HG03064 (cell line): ENCODE measurements around the gene POLE.

Experiments
- ATAC-seq: cut with Tn5 transposase; IDR thresholded peaks from one replicate; pipeline ENCODE4 v1.9.1; 2021; ENCODE audit warnings: low read depth; ENCODE audit not compliant: unreplicated experiment

POLE gene

DNA sequence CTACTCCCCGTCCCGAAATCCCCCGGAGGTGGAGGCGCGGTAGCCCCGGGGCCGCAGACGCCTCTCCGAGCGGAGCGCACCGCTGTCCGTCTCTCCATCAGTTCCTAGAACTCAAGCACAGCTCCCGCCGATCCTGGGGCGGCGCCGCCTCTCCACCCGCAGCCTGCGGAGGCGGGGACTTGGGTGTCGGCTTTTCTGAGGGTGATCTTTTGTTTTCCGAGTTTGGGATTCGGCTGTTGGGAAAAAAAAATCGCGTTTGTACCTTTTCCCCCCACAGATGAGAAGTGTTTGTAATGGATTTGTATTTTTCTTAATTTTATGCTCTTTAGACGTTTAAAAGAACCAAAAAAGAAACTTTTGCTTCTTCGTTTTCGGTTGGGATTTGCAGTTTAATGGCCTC, 103.4 kb downstream of the POLE start:
- ATAC-seq: no peak

GRCh38 chr12:132583411-132583710, 103.8 kb downstream of the POLE start:
- no peak for ATAC-seq

DNA sequence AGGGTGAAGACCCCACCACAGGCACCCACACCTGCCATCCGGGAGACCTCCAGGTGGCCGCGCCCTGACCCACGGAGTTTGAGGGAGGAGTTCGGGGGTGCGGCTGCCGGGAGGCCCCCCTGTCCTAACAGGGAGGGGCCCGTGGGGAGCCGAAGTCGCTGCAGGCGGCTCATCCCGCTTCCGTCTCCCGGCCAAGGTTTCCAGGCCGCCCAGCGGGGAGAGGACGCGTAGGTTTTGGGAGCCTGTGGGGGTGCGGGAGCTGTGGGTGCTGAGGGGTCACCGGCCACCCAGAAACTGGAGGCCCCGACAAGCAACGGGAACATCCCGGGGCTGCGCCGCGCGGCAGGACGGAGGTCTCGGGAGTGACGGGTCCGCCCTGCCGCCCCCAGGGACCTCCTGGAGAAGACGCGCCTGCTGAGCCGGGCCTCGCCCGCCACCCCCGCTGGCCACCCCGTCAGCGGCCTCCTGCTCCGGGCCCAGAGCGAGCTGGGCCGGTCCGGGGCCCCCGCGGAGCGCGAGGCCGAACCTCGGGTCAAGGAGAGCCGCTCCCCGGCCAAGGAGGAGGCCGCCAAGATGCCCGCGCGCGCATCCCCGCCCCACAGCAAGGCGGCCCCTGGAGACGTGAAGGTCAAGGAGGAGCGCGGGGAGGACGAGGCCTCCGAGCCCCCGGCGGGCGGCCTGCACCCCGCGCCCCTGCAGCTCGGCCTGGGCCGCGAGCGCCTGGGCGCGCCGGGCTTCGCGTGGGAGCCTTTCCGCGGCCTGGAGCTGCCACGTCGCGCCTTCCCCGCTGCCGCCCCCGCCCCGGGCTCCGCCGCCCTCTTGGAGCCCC, 104.3 kb downstream of the POLE start:
- ATAC-seq: no peak

- ATAC-seq: no peak
These were observed 105.1 kb downstream of the POLE start for GRCh38 chr12:132582058-132582420.

DNA sequence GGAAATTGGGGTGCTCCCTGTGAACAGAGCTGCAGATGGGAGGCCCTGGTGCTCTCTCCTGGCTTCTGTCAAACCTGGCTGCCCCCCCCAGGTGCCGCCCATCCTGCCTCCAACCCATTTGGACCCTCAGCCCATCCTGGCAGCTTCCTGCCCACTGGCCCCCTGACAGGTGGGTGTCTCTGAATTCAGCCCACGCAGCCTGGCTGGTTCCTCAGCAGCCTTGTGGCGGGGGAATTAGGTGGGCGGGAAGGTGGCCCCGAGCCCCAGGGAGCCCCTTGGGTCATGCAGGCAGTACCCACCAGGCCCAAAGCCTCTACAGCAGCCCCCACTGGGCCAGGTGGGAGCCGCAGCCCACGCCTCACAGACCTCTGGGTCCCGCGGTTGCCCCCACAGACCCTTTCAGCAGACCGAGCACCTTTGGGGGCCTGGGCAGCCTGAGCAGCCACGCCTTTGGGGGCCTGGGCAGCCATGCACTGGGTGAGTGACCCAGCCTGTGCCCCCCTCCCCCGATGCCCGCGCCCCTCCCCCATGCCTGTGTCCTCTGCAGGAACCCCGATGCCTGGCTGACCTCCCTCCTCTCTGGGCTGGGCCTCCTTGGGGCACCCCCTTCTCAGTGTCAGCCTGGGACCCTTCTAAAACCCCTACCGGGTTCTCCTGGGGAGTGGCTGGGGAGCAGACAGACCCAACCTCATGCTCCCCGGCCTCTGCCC, 105.6 kb downstream of the POLE start:
- no peak for ATAC-seq

GRCh38 chr12:132580701-132581292, 106.3 kb downstream of the POLE start:
- ATAC-seq: no peak

DNA sequence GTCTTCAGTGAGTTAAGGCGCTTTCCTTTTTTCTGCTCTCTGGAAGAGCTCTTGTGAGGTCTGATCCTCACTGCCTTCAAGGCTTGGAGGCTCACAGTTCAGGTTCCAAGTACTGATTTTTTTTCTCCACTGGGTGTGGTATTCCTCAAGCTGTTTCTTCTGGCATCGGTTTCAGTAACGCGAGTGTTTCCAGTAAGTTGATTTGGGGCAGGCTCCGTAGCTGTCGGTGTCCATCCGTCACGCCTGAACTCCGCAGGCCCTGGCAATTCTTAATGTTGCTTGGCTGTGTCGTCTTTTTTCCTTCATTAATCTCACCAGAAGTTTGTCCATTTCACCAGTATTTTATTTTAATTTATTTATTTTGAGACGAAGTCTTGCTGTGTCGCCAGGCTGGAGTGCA, 107.4 kb downstream of the POLE start:
- no peak for ATAC-seq

- ATAC-seq: no peak
These were observed 108.3 kb downstream of the POLE start for GRCh38 chr12:132578826-132579225.

GRCh38 chr12:132578118-132578517, 109.0 kb downstream of the POLE start:
- ATAC-seq: no peak

GRCh38 chr12:132577191-132577920, 109.8 kb downstream of the POLE start:
- no peak for ATAC-seq

DNA sequence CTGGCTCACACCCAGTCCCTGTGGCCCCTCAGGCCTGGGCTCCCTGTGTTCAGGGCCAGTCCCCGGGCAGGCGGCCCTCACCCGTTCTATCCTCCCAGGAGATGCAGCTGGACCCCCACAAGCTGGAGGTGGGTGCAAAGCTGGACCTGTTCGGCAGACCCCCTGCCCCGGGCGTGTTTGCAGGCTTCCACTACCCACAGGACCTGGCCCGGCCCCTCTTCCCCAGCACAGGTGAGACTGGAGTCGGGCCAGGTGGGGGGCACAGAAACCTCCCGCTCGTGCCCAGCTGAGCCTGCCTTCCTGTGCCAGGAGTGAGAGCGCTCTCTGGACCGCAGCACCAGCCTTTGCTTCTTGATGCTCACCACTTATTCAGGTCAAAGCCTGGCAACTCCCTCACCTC, 110.4 kb downstream of the POLE start:
- ATAC-seq: no peak

DNA sequence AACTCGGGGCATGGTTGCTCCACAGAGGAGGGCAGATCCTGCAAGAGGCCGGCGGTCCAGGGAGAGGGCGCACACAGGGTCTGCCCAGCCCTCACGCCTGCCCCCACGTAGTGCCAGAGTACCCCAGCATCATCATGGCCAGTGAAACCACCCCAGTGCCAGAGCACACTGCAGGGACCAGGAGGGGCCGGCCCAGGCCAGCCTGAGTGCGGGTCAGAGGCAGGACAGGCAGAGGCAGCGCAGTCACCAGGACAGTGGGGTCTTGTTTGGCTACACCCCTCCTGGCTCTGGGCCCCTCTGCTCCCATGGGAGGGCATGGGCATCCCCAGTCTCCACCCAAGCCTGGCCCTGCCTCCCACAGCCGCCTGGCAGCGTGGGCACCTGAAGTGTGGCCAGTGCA, 111.5 kb downstream of the POLE start:
- no peak for ATAC-seq

- no peak for ATAC-seq
These were observed 112.7 kb downstream of the POLE start for GRCh38 chr12:132574271-132574996.
